Fibroblast of skin of right biceps (primary cell): ENCODE measurements around the gene GPR119.
"Not testable (repeated sequence)": the region's sequence is repeated elsewhere in the genome, so short reads cannot be mapped to it uniquely, and the experiment has no call there.

Experiments used
- DNase-seq: peaks from one replicate; pipeline ENCODE4 v3.0.0-alpha.2; 2013

GPR119 gene

GRCh38 chrX:130338869-130339268, 46.6 kb downstream of the GPR119 start:
- not testable (repeated sequence) for DNase-seq

DNA sequence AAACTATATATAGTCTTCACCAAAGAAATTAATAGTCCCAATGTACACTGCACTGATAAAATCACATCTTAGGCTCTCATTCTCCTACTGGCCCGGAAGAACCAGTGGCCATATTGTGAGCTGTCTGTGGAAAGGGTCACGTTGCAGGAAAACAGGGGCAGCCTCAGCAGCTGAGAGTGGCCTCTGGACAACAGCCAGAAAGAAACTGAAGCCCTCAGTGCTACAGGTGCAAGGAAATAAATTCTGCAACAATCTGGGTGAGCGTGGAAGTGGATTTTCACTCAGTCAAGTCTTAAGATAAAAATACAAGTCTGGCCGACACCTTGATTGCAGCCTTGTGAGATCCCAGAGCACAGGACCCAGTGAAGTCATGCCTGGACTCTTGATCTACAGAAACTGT, 48.9 kb downstream of the GPR119 start:
- DNase-seq: no peak
